PC-9 (cell line): ENCODE results near the gene TRABD2B. TPM values are rescaled to one million over a fixed set of nuclear protein-coding genes. Genes with fewer than 3 reads are reported as not detected.

ENCODE experiments used
- BruUV-seq: library from RNA; stranded (reverse); fragments of 400-500 nt; replicated peaks from 2 replicates; lab custom pipeline; 2021; lab: Mats Ljungman, UMichigan
- CTCF ChIA-PET: fragments of 300-600 bp; sonication (Branson Sonifier 250); formaldehyde crosslinking; loops from one replicate; lab custom pipeline; 2022; ENCODE audit warnings: antibody characterized with exemption; lab: Charles Lee
- POLR2A ChIA-PET: fragments of 300-600 bp; sonication (Branson Sonifier 250); formaldehyde crosslinking; loops from one replicate; lab custom pipeline; 2022; ENCODE audit warnings: antibody characterized with exemption; ENCODE audit not compliant: unreplicated experiment; lab: Charles Lee
- DNase-seq, 2 experiments: peaks; one replicate each; pipeline versions ENCODE4 v3.0.0 to v3.0.0-alpha.2; 2015 to 2022; ENCODE audit warnings: mixed read lengths in 1 of 2
- H2AFZ ChIP-seq: fragments of 200-600 bp; sonication (generic); 2 replicates; pipeline ENCODE4 v1.8.1; 2017; ENCODE audit warnings: antibody characterized with exemption
- H3F3A ChIP-seq: fragments of 200-600 bp; sonication (generic); 2 replicates; pipeline ENCODE4 v1.8.1; 2017; ENCODE audit warnings: antibody characterized with exemption, mild to moderate bottlenecking, low read depth; ENCODE audit not compliant: insufficient read depth
- H3K27ac ChIP-seq: fragments of 200-600 bp; sonication (generic); 2 replicates; pipeline ENCODE4 v1.6.1; 2016; ENCODE audit warnings: mixed run types
- H3K27me3 ChIP-seq: fragments of 200-600 bp; sonication (generic); 2 replicates; pipeline ENCODE4 v1.6.1; 2016; ENCODE audit warnings: low read depth, mixed run types; ENCODE audit not compliant: insufficient read depth
- H3K36me3 ChIP-seq: fragments of 200-600 bp; sonication (generic); 2 replicates; pipeline ENCODE4 v1.6.1; 2016; ENCODE audit warnings: low read depth, mixed run types
- H3K4me1 ChIP-seq: fragments of 200-600 bp; sonication (generic); replicated peaks from 2 replicates; pipeline ENCODE4 v1.6.1; 2016; ENCODE audit warnings: mixed run types; ENCODE audit not compliant: insufficient read depth
- H3K4me2 ChIP-seq: fragments of 200-600 bp; sonication (generic); 2 replicates; pipeline ENCODE4 v1.6.1; 2017; ENCODE audit warnings: mixed run types
- H3K4me3 ChIP-seq: fragments of 200-600 bp; sonication (generic); 2 replicates; pipeline ENCODE4 v1.6.1; 2016; ENCODE audit warnings: mixed run types
- H3K79me2 ChIP-seq: fragments of 200-600 bp; sonication (generic); 2 replicates; pipeline ENCODE4 v1.6.1; 2017; ENCODE audit warnings: low read depth, mixed run types
- H3K9me2 ChIP-seq: fragments of 200-600 bp; sonication (generic); 2 replicates; pipeline ENCODE4 v1.8.1; 2017; ENCODE audit warnings: mild to moderate bottlenecking; ENCODE audit not compliant: insufficient read depth
- H3K9me3 ChIP-seq: fragments of 200-600 bp; sonication (generic); 2 replicates; pipeline ENCODE4 v1.8.1; 2016; ENCODE audit warnings: low read depth; ENCODE audit not compliant: insufficient read depth
- H4K20me1 ChIP-seq: fragments of 200-600 bp; sonication (generic); 2 replicates; pipeline ENCODE4 v1.8.1; 2017; ENCODE audit not compliant: insufficient read depth
- EZH2 ChIP-seq: fragments of 200-600 bp; sonication (generic); IDR thresholded peaks from 2 replicates; pipeline ENCODE4 v1.8.0; 2017; ENCODE audit warnings: antibody characterized with exemption, low read depth
- intact Hi-C: fragments of 100-400 bp; cut with micrococcal nuclease; formaldehyde crosslinking; loops from one replicate; pipeline ENCODE4 v1.10.0; 2022; ENCODE audit not compliant: unreplicated experiment
- total RNA-seq: library from RNA; stranded (reverse); gene quantifications from 2 replicates; pipeline ENCODE4 v1.2.3, GENCODE V29; 2021
- TF ChIP-seq, protein P1 (sequence below): fragments of 200-600 bp; sonication (generic); conservative IDR thresholded peaks from 2 replicates; pipeline ENCODE4 v1.6.1; 2017; ENCODE audit warnings: mixed run types, antibody characterized with exemption, mild to moderate bottlenecking, moderate library complexity

The TRABD2B gene
- total RNA-seq, 1 experiment from 2014 or later: not detected

DNA sequence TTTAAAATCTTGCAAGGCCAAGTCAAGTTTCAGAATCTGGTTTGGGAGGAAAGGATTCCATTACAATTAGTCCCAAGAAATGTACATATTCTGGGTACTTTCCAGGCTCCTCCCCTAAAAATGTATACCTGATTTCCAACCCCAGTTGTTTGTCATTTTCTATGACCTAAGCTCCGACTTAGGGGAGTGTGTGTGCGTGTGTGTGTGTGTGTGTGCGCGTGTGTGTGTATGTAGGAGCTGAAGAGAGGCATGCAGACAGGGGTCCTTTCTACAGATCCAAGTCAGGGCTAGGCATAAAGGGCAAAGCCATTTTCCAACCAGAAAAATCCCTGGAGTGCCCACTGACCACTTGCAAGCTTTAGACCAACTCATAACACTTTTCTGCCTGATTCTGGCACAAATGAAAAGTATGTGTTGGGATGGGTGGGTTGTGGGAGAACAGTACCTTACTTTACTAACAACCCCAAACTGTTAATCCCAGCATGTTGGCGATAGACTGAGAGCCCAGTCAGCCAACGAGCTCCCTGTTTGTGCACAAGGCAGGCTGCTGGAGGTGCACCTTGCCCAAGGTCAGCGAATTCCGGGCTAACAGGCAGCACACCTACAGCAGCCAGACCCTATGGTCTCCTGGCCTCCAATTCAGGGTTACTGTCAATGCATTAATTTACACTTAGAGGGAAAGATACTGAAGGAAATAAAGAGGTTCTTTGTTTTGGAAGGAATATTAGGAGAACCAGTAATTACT, 1.7 kb downstream of the TRABD2B start:
- Histone ChIP-seq H2AFZ (no peak overlapping the region), H3K4me1 (no peaks in the 10 kb centered on the region), H3K27ac (no peak overlapping the region), H3K9me3 (no peaks in the 10 kb centered on the region), H3K4me2 (no peak overlapping the region), H3K9me2 (no peaks in the 10 kb centered on the region), H3K36me3 (no peaks in the 10 kb centered on the region), H3F3A (no peaks in the 10 kb centered on the region), H3K79me2 (no peaks in the 10 kb centered on the region), H3K4me3 (no peak overlapping the region), H3K27me3 (peaks cover 16% of the 10 kb centered on the region; the same call in 1 of the 2 replicates), H4K20me1 (no peaks in the 10 kb centered on the region)
- BruUV-seq: no TSS peak
- ChIA-PET POLR2A (no interaction called here), CTCF (no interaction called here)
- intact Hi-C loops: no loop called here
- no peak for TF ChIP-seq EZH2
- TF ChIP-seq, protein P1, sequence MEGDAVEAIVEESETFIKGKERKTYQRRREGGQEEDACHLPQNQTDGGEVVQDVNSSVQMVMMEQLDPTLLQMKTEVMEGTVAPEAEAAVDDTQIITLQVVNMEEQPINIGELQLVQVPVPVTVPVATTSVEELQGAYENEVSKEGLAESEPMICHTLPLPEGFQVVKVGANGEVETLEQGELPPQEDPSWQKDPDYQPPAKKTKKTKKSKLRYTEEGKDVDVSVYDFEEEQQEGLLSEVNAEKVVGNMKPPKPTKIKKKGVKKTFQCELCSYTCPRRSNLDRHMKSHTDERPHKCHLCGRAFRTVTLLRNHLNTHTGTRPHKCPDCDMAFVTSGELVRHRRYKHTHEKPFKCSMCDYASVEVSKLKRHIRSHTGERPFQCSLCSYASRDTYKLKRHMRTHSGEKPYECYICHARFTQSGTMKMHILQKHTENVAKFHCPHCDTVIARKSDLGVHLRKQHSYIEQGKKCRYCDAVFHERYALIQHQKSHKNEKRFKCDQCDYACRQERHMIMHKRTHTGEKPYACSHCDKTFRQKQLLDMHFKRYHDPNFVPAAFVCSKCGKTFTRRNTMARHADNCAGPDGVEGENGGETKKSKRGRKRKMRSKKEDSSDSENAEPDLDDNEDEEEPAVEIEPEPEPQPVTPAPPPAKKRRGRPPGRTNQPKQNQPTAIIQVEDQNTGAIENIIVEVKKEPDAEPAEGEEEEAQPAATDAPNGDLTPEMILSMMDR: no peak
- DNase-seq: no peak

DNA sequence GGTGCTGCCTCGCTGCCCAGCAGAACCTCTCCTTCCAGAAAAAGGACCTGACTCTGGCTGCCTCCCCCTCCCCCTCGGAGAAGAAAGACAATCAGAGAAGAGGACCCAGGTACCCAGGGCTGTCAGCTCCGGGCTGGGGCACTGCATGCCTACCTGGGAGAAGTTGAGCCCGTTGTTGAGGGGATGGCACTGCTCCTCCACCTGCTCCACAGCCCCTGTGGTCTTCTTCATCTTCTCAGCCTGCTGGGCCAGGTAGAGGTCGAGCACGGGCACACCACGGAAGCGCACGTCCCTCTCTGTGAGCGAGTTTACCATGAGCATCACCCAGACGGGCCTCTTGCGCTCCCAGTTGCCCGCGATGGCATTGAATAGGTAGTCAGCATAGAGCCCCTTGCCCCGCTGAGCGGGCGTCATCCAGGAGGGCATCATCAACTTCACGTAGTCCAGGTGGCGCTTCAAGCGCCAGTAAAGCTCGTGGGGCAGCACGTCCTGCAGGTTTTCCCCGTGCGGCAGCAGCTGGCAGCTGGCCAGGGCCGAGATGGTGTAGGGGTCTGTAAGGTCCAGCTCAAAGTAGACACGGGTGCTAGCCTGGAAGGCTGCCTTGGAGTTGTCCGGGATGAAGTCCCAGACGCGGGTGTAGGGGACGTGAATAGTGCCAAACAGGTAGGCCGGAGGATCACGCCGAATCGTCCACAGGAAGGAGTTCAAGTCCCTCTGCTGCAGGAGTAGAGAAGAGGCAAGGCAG, 3.1 kb downstream of the TRABD2B start:
- no peaks in the 10 kb centered on the region for H3K36me3 ChIP-seq
- no peak for DNase-seq
- H2AFZ ChIP-seq: no peak overlapping the region
- H4K20me1 ChIP-seq: no peaks in the 10 kb centered on the region
- no peak overlapping the region for H3K27ac ChIP-seq
- no peak overlapping the region for H3K4me3 ChIP-seq
- H3K9me2 ChIP-seq: no peaks in the 10 kb centered on the region
- POLR2A ChIA-PET: no interaction called here
- H3K27me3 ChIP-seq: peaks cover 16% of the 10 kb centered on the region; the same call in 1 of the 2 replicates
- no TSS peak for BruUV-seq
- H3K79me2 ChIP-seq: no peaks in the 10 kb centered on the region
- no peaks in the 10 kb centered on the region for H3K4me1 ChIP-seq
- no peaks in the 10 kb centered on the region for H3F3A ChIP-seq
- intact Hi-C loops: no loop called here
- H3K9me3 ChIP-seq: no peaks in the 10 kb centered on the region
- no peak overlapping the region for H3K4me2 ChIP-seq
- CTCF ChIA-PET: no interaction called here
- TF ChIP-seq, protein P1: no peak
- no peak for TF ChIP-seq EZH2

DNA sequence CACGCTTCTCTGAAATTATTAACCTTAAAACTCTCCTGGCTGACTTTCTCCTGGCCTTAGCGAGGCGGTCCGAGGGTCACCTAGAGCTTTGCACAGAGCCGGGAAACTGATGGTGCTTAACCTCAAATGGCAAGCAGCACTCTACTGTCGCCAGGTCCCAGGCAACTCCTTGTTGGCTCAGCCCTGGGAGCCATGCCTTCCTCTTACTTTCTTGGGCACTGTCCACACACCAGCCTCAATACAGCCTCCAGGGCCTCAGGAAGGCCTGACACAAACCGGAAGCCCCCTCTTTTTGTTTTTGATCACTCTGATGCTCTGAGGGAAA, 3.8 kb downstream of the TRABD2B start:
- H3K4me2 ChIP-seq: no peak overlapping the region
- CTCF ChIA-PET: no interaction called here
- POLR2A ChIA-PET: no interaction called here
- H2AFZ ChIP-seq: no peak overlapping the region
- no peak for TF ChIP-seq EZH2
- TF ChIP-seq, protein P1: no peak
- no peaks in the 10 kb centered on the region for H3K9me3 ChIP-seq
- no peaks in the 10 kb centered on the region for H3K36me3 ChIP-seq
- H3F3A ChIP-seq: no peaks in the 10 kb centered on the region
- no peaks in the 10 kb centered on the region for H3K79me2 ChIP-seq
- no peaks in the 10 kb centered on the region for H3K4me1 ChIP-seq
- H3K27me3 ChIP-seq: peaks cover 14% of the 10 kb centered on the region; the same call in 1 of the 2 replicates
- H3K27ac ChIP-seq: no peak overlapping the region
- no peaks in the 10 kb centered on the region for H4K20me1 ChIP-seq
- BruUV-seq: no TSS peak
- no peaks in the 10 kb centered on the region for H3K9me2 ChIP-seq
- no peak overlapping the region for H3K4me3 ChIP-seq
- intact Hi-C loops: no loop called here
- no peak for DNase-seq
